ENCODE measurements around the gene NFS1. TPM values are rescaled to one million over a fixed set of nuclear protein-coding genes. Genes with fewer than 3 reads are reported as not detected.
A peak's percentile ranks its signal among the peaks of the same experiment; 100 is the strongest.

NFS1 gene
- total RNA-seq, 1 donor from 2014 or later, result 13.9 TPM

DNA sequence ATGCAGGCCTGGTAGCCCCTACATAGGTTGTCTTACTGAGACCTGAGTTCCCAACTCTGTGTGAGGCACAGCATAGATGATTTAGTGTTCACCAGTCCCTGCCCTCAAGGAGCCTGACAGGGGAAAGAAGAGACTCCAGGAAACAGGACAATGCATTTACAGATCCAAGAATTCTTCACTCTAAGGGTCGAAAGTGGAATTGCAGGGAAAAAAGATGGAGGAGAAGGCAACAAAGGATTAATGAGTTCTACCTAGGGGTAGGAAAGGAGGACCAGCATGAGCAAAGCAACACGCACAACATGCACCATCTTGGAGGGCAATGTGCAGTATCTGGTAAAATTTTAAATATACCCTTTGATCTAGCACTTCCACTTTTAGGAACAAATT lies 77.6 kb downstream of the NFS1 start:
- TF ChIP-seq CTCF (IDR thresholded peaks at IDR 0.05; ENCODE audit: partially characterized antibody, unreplicated experiment), result peak; percentile 22
- Mint-ChIP-seq H3K36me3 (ENCODE audit: unreplicated experiment) (no peaks in the 10 kb centered on the region), H3K9me3 (ENCODE audit: unreplicated experiment) (peaks cover 8% of the 10 kb centered on the region), H3K4me1 (ENCODE audit: low read depth, unreplicated experiment) (peaks cover 7% of the 10 kb centered on the region), H3K4me3 (ENCODE audit: unreplicated experiment) (no peak overlapping the region), H3K27me3 (ENCODE audit: unreplicated experiment) (peaks cover 7% of the 10 kb centered on the region), H3K27ac (ENCODE audit: unreplicated experiment) (no peak overlapping the region)
- DNase-seq, result no peak

DNA sequence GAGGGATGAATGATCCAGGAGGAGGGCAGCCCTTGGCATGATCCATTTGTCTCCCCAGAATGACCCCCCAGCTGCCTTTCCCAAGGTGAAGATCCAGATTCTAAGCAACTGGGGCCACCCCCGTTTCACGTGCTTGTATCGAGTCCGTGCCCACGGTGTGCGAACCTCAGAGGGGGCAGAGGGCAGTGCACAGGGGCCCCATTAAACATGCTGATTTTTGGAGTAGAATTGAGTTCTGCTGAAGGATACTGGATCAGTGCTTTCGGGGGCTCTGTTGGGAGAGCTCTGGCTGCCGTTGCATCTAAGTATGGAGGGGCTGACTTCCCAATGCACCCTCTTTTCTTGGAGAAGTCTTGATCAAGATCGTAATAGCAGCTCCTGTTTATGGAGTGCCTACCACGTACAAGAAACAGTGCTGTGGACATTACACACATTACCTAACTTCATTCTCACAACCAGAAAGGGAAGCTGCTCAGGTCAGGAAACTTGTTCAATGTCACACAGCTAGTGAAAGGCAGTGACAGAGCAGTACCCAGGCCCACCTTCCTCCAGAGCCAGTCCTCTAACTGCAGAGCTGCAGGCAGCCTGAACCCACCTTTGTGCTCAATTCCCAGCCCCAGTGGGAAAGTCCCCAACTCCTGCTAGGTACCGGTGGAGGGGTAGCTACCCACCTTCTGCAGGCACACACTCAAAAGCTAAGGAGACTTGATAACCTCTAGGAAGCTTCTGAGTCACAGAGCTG lies 78.2 kb downstream of the NFS1 start:
- H3K4me3 Mint-ChIP-seq (ENCODE audit: unreplicated experiment), result no peak overlapping the region
- no peaks in the 10 kb centered on the region for H3K36me3 Mint-ChIP-seq (ENCODE audit: unreplicated experiment)
- H3K27me3 Mint-ChIP-seq (ENCODE audit: unreplicated experiment), result peaks cover 7% of the 10 kb centered on the region
- DNase-seq, result no peak
- peaks cover 8% of the 10 kb centered on the region for H3K9me3 Mint-ChIP-seq (ENCODE audit: unreplicated experiment)
- peaks cover 7% of the 10 kb centered on the region for H3K4me1 Mint-ChIP-seq (ENCODE audit: low read depth, unreplicated experiment)
- TF ChIP-seq CTCF (IDR thresholded peaks at IDR 0.05; ENCODE audit: partially characterized antibody, unreplicated experiment), result no peak
- H3K27ac Mint-ChIP-seq (ENCODE audit: unreplicated experiment), result no peak overlapping the region

DNA sequence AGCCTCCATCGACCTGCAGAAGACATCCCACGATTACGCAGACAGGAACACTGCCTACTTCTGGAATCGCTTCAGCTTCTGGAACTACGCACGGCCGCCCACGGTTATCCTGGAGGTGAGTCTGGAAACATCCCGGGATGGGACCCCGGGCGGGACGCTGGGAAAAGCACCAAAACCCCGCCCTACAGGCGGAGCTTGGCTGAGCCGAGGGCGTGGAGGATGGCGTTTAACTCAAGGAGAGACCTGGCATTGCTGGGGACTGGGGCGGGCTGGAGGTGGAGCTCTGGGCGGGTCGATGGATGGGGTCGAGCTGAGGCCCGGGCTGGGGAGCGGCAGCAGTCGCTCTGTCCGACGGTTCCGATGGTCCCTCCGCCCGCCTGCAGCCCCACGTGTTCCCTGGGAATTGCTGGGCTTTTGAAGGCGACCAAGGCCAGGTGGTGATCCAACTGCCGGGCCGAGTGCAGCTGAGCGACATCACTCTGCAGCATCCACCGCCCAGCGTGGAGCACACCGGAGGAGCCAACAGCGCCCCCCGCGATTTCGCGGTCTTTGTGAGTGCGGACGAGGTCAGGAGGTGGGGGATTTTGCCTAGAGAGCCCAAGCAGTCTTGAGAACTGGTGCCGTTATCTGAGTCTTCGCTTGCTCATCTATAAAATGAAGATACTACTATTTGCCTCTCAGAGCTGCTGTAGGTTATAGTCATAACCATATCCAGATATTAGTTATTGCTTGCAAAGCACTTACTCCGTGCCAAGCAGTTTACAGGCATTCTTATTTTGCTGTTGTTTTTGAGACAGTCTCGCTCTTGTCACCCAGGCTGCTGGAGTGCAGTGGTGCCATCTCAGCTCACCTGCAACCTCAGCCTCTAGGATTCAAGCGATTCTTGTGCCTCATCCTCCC lies 79.7 kb downstream of the NFS1 start:
- H3K27ac Mint-ChIP-seq (ENCODE audit: unreplicated experiment), result peak overlapping the region; percentile 70

DNA sequence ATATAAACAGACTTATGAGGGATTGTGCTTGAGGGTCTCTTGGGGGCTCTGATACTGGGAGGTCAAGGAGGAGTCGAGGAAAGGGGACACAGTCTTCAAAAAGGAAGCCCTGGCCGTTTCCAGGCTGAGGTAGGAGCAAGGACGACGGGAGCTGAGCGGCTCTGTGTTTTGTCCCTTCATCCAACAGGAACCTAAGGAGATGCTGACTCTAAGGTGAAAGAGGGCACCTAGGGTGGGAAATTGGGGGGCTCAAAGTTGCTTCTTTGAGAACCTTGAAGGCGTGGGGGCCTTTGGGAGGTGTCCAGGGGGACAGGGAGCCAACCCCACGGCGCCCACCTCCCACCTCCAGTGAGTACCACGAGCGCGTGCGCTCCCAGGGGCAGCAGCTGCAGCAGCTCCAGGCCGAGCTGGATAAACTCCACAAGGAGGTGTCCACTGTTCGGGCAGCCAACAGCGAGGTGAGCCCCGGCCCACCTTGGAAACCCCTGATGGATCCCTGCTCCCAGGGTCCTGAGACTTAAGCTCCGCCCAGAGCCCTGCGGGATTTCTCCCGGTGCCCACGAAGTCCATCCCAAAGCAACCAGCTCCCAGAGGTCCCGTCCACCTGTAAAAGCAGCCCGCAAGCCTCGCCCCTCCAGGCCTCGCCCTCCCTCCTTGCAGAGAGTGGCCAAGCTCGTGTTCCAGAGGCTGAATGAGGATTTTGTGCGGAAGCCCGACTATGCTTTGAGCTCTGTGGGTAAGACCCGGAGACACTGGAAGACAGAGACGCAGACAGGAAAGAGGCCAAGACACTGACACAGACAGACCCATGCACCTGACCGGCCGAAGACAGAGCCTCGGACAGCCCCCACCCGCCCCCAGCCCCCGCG lies 80.7 kb downstream of the NFS1 start:
- peak overlapping the region; percentile 81 for H3K27ac Mint-ChIP-seq (ENCODE audit: unreplicated experiment)

More for the DNA sequence above, 79.7 kb downstream of the NFS1 start:
- Mint-ChIP-seq H3K4me1 (ENCODE audit: low read depth, unreplicated experiment) (peaks cover 7% of the 10 kb centered on the region), H3K27me3 (ENCODE audit: unreplicated experiment) (peaks cover 11% of the 10 kb centered on the region), H3K36me3 (ENCODE audit: unreplicated experiment) (no peaks in the 10 kb centered on the region), H3K4me3 (ENCODE audit: unreplicated experiment) (peak overlapping the region; percentile 97), H3K9me3 (ENCODE audit: unreplicated experiment) (peaks cover 8% of the 10 kb centered on the region)
- DNase-seq, result peak; percentile 91
- TF ChIP-seq CTCF (IDR thresholded peaks at IDR 0.05; ENCODE audit: partially characterized antibody, unreplicated experiment), result peak; percentile 73

More for the DNA sequence above, 80.7 kb downstream of the NFS1 start:
- peaks cover 7% of the 10 kb centered on the region for H3K4me1 Mint-ChIP-seq (ENCODE audit: low read depth, unreplicated experiment)
- peaks cover 8% of the 10 kb centered on the region for H3K9me3 Mint-ChIP-seq (ENCODE audit: unreplicated experiment)
- no peak for TF ChIP-seq CTCF (IDR thresholded peaks at IDR 0.05; ENCODE audit: partially characterized antibody, unreplicated experiment)
- peaks cover 11% of the 10 kb centered on the region for H3K27me3 Mint-ChIP-seq (ENCODE audit: unreplicated experiment)
- peak overlapping the region; percentile 97 for H3K4me3 Mint-ChIP-seq (ENCODE audit: unreplicated experiment)
- DNase-seq, result no peak
- no peaks in the 10 kb centered on the region for H3K36me3 Mint-ChIP-seq (ENCODE audit: unreplicated experiment)

Other genes with a start within 250 kb of the NFS1 start
- gene CEP250, start 243.8 kb downstream of the NFS1 start, total RNA-seq (ENCODE audit: unreplicated experiment), result 39.4 TPM
- not detected for gene C20orf173, start 169.7 kb downstream of the NFS1 start, total RNA-seq (ENCODE audit: unreplicated experiment)
- gene ERGIC3, start 157.3 kb downstream of the NFS1 start, total RNA-seq (ENCODE audit: unreplicated experiment), result 233 TPM
- 5.0 TPM for gene SPAG4, start 83.5 kb downstream of the NFS1 start, total RNA-seq (ENCODE audit: unreplicated experiment)
- 327 TPM for gene CPNE1, start 34.5 kb downstream of the NFS1 start, total RNA-seq (ENCODE audit: unreplicated experiment)
- 147 TPM for gene RBM12, start 34.5 kb downstream of the NFS1 start, total RNA-seq (ENCODE audit: unreplicated experiment)
- gene ROMO1, start 53 bp upstream of the NFS1 start, total RNA-seq (ENCODE audit: unreplicated experiment), result 103 TPM
- 358 TPM for gene RBM39, start 42.9 kb upstream of the NFS1 start, total RNA-seq (ENCODE audit: unreplicated experiment)
- 76.1 TPM for gene PHF20, start 72.7 kb upstream of the NFS1 start, total RNA-seq (ENCODE audit: unreplicated experiment)